K562 (cell line): Measurements from ENCODE around the gene PNMT. TPM values are rescaled to one million over a fixed set of nuclear protein-coding genes. Genes with fewer than 3 reads are reported as not detected.
A peak's percentile ranks its signal among the peaks of the same experiment; 100 is the strongest.

Experiments used
- ATF2 ChIP-seq: sonication (generic); formaldehyde crosslinking; IDR thresholded peaks from 2 replicates; pipeline ENCODE4 v1.8.1; 2022; ENCODE audit warnings: missing genetic modification reagents
- CEBPZ ChIP-seq: fragments of 150-350 bp; IDR thresholded peaks from 2 replicates; pipeline ENCODE4 v1.6.1; 2014; ENCODE audit warnings: low read depth, mild to moderate bottlenecking, low read length, borderline replicate concordance
- CUX1 ChIP-seq: fragments of 200-800 bp; sonication (Bioruptor generic); IDR thresholded peaks from 2 replicates; pipeline ENCODE4 v1.6.1; 2016; ENCODE audit warnings: missing genetic modification characterization, missing compliant biosample characterization
- E2F4 ChIP-seq: sonication (generic); formaldehyde crosslinking; IDR thresholded peaks from 2 replicates; pipeline ENCODE4 v1.8.0; 2022; ENCODE audit warnings: mild to moderate bottlenecking, low read depth, missing genetic modification reagents
- GTF2F1 ChIP-seq: IDR thresholded peaks from 2 replicates; pipeline ENCODE4 v1.6.1; 2011; ENCODE audit warnings: low read depth, low read length, improper control_type of control experiment
- PHF20 ChIP-seq: fragments of 450-650 bp; IDR thresholded peaks from 2 replicates; pipeline ENCODE4 v1.6.1; 2018; ENCODE audit not compliant: partially characterized antibody
- POLR2AphosphoS2 ChIP-seq: IDR thresholded peaks from 2 replicates; pipeline ENCODE4 v1.6.1; 2012; ENCODE audit warnings: low read length, improper control_type of control experiment
- RCOR1 ChIP-seq, 2 experiments: IDR thresholded peaks; 2 replicates each; pipeline ENCODE4 v1.6.1; 2012; ENCODE audit warnings: low read depth in 2 of 2, low read length in 2 of 2, borderline replicate concordance in 1 of 2, improper control_type of control experiment in 1 of 2
- SAFB2 ChIP-seq: fragments of 200-400 bp; formaldehyde crosslinking; IDR thresholded peaks from 2 replicates; pipeline ENCODE4 v1.6.1; 2018; ENCODE audit warnings: borderline replicate concordance, low read length, low read depth, moderate library complexity; ENCODE audit not compliant: severe bottlenecking
- SIN3A ChIP-seq, 2 experiments: fragments of 150-350 bp in 1 of 2; IDR thresholded peaks; 2 replicates each; pipeline ENCODE4 v1.6.1; 2011 to 2016; ENCODE audit warnings: borderline replicate concordance in 2 of 2, low read depth in 2 of 2, low read length in 2 of 2, mild to moderate bottlenecking in 2 of 2, moderate library complexity in 2 of 2; ENCODE audit not compliant: control insufficient read depth in 1 of 2
- THRB ChIP-seq: fragments of 450-650 bp; formaldehyde crosslinking; conservative IDR thresholded peaks from 2 replicates; pipeline ENCODE4 v1.4.0; 2022; ENCODE audit warnings: mild to moderate bottlenecking, missing genetic modification characterization
- TRIM28 ChIP-seq: fragments of 450-650 bp; IDR thresholded peaks from 2 replicates; pipeline ENCODE4 v1.6.1; 2017
- ZNF133 ChIP-seq: fragments of 250-450 bp; sonication (Bioruptor Pico); IDR thresholded peaks from 2 replicates; pipeline ENCODE4 v1.4.0; 2020; ENCODE audit warnings: mild to moderate bottlenecking
- ZNF232 ChIP-seq: sonication (generic); formaldehyde crosslinking; IDR thresholded peaks from 2 replicates; pipeline ENCODE4 v1.8.0; 2022; ENCODE audit warnings: mild to moderate bottlenecking, missing genetic modification reagents
- ZNF785 ChIP-seq: fragments of 250-450 bp; sonication (Bioruptor Pico); IDR thresholded peaks from 2 replicates; pipeline ENCODE4 v1.4.0; 2020; ENCODE audit warnings: mild to moderate bottlenecking
- polyA plus RNA-seq, 8 experiments: library from polyadenylated mRNA; depleted of rRNA in 4 of 8; stranded (reverse) in 5 of 8; unstranded in 3 of 8; fragments of >200 nt; fragmentation: Nextera tagmentation in 2 of 8; fragmentation: Illumina TruSeq in 1 of 8; extraction: Ambion mirVana in 2 of 8; extraction: Trizol in 1 of 8; gene quantifications; 2 replicates each; pipeline versions ENCODE4 v1.2.1 to v1.2.3, GENCODE V29; 2011 to 2014; ENCODE audit warnings: inconsistent platforms in 1 of 8, missing spikeins in 1 of 8
- total RNA-seq, 7 experiments: library from RNA; depleted of rRNA in 6 of 7; stranded (reverse); fragments of >200 nt in 6 of 7; fragmentation: Illumina TruSeq in 2 of 7; extraction: Trizol in 2 of 7; gene quantifications; 2 replicates each; pipeline versions ENCODE4 v1.2.1 to v1.2.3, GENCODE V29; 2011 to 2021; ENCODE audit warnings: low replicate concordance in 1 of 7

Gene PNMT
- total and polyA plus RNA-seq, 9 of the 15 experiments (the other 6 are each of a cell fraction or from before 2014, with no cell fraction given) = 0.55 to 18.1 (median 5.8) TPM

- TF ChIP-seq CUX1 (CRISPR knock-in tag) (no peak), ATF2 (no peak), E2F4 (CRISPR knock-in tag) (no peak), THRB (CRISPR knock-in tag) (no peak), SIN3A (IDR thresholded peaks at IDR 0.05; ENCODE audit: borderline replicate concordance in 2 of 2, control insufficient read depth in 1 of 2, low read depth in 2 of 2, low read length in 2 of 2) (no peak), PHF20 (no peak), CEBPZ (no peak), TRIM28 (no peak), GTF2F1 (no peak), SAFB2 (no peak), POLR2AphosphoS2 (no peak), ZNF133 (CRISPR knock-in tag) (no peak), ZNF232 (CRISPR knock-in tag) (no peak), ZNF785 (CRISPR knock-in tag) (no peak), RCOR1 (IDR thresholded peaks at IDR 0.05; ENCODE audit: borderline replicate concordance in 1 of 2, low read depth in 2 of 2, low read length in 2 of 2) (peak in 1 of 2 experiments; percentile 83; a peak in 2 of 4 replicates)
Observed at GRCh38 chr17:39650121-39650579, 18.1 kb upstream of the PNMT start (continued).
